Skin epidermis (tissue), 12 donors: ENCODE results near the gene PLLP.
A peak's percentile ranks its signal among the peaks of the same experiment; 100 is the strongest.

Experiments used
- H3K27ac ChIP-seq, 21 experiments: fragments of 200-600 bp; sonication (generic) in 11 of 21; one replicate each; pipeline ENCODE4 v1.5.0; 2020; ENCODE audit warnings: mild to moderate bottlenecking in 3 of 21, inconsistent platforms in 2 of 21, moderate library complexity in 2 of 21
- H3K4me3 ChIP-seq, 7 experiments: fragments of 200-600 bp; sonication (generic) in 2 of 7; one replicate each; pipeline ENCODE4 v1.5.0; 2020; ENCODE audit warnings: inconsistent platforms in 2 of 7, mild to moderate bottlenecking in 2 of 7, moderate library complexity in 1 of 7

The PLLP gene

DNA sequence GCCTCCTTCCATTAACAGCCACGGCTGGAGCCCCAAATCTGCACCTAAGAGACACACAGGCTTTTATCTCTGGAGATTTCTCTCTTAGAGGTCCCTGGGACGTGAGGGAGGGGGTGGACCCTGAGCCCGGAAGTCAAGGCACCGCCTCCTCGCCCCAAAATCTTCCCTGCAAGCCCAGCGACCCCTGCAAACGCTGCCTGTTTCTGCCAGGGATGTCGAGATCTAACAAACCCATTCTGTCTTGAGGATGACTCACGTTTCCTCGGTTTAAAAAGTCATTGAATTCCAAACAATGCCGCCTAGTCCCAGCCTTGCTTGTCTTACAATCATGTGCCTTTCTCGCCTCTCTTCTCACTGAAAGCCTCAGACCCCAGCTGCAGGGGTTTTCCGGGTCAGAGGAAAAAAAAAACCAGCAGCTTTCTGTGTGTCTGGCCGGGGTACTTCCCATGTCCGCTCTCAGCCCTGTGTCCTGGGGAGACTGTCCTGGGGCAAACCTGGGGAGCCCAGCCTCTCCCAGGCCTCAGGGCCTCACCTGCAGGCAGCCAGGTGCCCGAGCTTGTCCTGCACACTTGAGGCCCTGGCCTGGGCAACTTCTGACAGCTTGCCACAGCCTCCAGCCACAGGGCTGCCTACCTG, 24.1 kb downstream of the PLLP start:
- Histone ChIP-seq H3K27ac (peak overlapping the region in 20 of 21 experiments; percentile 10 to 82 (median 68)), H3K4me3 (no peak overlapping the region)

GRCh38 chr16:57258910-57259475, 25.5 kb downstream of the PLLP start:
- Histone ChIP-seq H3K4me3 (no peak overlapping the region), H3K27ac (peak overlapping the region in 1 of 21 experiments; percentile 45)

- no peak overlapping the region for H3K27ac ChIP-seq
These were observed 26.1 kb downstream of the PLLP start for GRCh38 chr16:57258226-57258909.

DNA sequence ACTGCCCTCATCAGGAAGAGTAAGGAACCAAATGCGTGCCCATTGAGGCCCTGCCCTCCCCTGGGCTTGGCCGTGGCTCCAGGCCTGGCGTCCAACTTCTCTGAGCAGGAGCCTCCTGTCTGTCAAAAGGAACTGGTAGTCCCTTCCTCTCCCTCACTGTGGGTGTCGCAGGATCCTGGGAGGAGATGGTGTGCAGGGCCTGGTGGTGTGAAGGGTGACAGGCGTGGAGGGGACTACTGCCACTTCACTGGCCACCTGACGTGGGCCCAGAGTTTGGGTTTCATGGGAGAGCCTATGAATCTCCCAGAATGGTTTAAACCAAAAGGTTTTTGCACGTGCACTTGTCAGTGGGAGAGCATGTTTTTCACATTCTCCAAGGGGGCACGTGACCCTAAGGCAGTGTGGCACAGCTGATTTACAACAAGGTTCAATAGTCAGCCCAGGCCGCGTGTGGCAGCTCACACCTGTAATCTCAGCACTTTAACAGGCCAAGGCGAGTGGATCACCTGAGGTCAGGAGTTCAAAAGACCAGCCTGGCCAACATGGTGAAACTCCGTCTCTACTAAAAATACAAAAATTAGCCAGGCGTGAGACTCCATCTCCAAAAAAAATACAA, 26.9 kb downstream of the PLLP start:
- Histone ChIP-seq H3K27ac (no peak overlapping the region), H3K4me3 (no peak overlapping the region)

More at GRCh38 chr16:57258226-57258909, 26.1 kb downstream of the PLLP start:
- no peak overlapping the region for H3K4me3 ChIP-seq

- Histone ChIP-seq H3K27ac (peak overlapping the region in 4 of 21 experiments; percentile 9 to 54 (median 38)), H3K4me3 (no peak overlapping the region)
These were observed 27.7 kb downstream of the PLLP start for GRCh38 chr16:57256601-57257395.

DNA sequence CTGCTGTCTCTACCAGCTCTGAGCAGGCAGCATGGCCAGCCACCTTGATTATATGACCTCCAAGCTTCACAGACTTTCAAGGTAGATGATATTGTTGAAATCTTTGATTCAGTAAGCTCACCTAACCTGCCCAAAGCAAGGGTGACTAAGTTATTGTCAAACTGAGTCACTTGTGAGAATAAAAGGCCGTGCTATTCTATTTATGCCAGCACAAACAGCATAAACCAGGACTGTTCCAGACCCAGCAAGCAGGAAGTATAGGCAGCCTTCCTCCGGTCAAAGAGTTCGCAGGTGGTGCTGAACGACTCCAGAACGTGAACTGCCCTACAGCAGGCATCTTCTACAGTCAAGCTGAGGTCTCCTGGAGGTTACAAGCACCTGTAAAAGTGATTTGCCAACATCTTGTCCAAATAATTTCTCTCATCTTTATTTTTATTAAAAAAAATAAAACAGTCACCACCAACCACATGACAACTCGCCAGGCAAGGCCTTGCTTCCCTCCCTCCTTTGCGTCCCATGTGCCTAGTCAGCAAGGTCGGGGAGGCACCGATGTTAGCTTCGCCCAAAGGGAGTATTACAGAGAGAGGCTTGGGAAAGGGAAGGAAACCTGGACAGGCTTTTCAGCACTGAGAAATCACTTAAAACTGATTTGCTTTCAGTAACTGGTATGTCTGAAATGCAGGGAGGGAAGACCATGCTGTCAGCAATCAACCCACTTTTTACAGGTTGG, 28.6 kb downstream of the PLLP start:
- H3K27ac ChIP-seq: peak overlapping the region in 6 of 21 experiments; percentile 7 to 54 (median 26)
- H3K4me3 ChIP-seq: no peak overlapping the region

DNA sequence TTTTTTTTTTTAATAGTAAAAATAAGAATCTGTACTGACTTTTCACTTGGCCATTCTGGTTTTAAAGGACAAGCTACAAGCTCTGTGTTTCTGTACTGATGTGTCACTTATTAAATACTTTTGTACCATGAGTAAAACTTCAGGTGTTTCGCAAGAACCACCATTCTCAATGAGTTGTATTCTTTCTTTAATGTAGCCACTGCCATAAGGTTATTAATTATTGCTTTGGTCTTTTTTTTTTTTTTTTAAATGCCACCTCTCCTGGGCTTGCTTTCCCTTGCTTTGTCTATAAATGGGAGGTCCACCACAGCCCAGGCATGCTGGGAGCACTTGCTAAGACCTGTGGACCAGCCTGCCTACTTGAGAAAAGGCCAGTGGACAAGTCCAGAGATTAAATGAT, 31.0 kb downstream of the PLLP start:
- Histone ChIP-seq H3K4me3 (no peak overlapping the region), H3K27ac (no peak overlapping the region)

DNA sequence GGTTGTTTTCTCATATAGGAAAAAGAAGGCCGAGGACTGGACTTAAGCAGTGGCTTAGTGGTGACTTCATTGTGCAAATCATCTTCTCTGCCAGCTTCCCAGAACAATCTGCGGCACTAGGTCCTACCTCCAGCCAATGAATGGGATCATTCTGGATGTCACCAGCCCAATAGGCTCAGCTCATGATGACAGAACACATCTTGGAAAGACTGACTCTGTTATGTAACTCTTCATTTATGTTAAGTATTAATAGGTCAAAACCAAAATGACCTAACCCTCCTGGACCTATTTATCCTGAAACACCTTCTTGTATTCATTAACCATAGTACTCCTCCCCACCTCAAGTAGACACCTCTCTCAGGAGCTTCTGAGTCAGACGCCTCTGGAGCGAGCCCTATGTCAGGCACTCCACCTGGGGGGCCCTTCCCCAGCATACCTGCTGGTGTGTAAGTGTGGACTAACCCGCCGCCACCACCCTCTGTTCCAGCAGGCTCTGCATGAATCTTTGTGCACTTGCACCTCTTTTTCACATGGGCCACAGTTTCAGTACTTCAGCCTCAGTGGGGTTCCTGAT, 32.2 kb downstream of the PLLP start:
- no peak overlapping the region for H3K4me3 ChIP-seq
- no peak overlapping the region for H3K27ac ChIP-seq

DNA sequence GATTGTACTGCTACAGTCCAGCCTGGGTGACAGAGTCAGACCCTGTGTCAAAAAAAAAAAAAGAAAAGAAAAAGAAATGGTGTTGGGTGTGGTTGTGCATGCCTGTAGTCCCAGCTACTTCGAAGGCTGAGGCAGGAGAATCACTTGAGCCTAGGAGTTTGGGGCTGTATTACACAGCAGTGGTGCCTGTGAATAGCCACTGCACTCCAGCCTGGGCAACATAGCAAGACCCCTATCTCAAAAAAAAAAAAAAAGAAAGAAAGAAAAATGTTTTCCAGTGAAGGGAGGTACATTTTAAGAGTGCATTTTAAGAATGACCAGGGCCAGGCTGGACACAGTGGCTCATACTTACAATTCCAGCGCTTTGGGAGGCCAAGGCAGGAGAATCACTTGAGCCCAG, 33.1 kb downstream of the PLLP start:
- Histone ChIP-seq H3K27ac (no peak overlapping the region), H3K4me3 (no peak overlapping the region)

DNA sequence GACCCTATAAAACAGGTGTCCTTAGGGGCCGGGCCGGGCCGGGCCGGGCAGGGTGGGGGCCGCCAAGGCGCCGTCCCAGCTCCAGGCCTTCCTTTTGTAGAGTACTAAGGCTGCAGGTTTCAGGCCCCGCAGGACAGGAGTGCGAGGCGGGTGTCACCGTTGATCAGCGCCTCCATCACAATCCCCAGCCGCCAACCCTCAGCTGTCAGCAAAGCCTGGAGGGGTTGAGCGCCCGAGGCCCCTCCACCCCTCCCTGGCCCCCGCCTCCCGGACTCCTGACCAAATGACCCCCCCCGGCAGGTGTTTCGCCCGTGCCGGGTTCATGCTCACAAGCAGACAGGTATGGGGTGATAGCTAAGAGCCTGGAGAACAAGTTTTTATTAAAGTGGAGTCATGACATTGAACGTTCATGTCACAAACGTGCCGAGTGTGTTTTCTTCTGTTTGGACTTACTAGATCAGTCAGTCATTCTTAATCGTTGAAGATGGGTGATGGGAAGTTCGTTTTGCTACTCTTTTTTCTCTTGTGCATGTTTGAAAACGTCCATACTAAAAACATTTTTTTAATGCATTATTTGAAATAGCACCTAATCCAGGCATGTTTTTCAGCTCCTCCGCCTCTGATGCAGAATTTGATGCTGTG, 38.9 kb downstream of the PLLP start:
- Histone ChIP-seq H3K27ac (peak overlapping the region; percentile 49 to 97 (median 90)), H3K4me3 (peak overlapping the region; percentile 49 to 69 (median 66))

GRCh38 chr16:57244767-57245471, 39.6 kb downstream of the PLLP start, which contains the start of gene ARL2BP:
Gene ARL2BP (plus strand): TSS chr16:57245259. CDS start chr16:57245368, 109 bp downstream.
- Histone ChIP-seq H3K27ac (peak within 1 kb of the TSS; percentile 49 to 97 (median 90)), H3K4me3 (peak within 1 kb of the TSS; percentile 49 to 69 (median 66))

GRCh38 chr16:57244463-57244766, 40.1 kb downstream of the PLLP start:
- peak overlapping the region in 20 of 21 experiments; percentile 48 to 97 (median 90) for H3K27ac ChIP-seq
- peak overlapping the region; percentile 49 to 69 (median 66) for H3K4me3 ChIP-seq

DNA sequence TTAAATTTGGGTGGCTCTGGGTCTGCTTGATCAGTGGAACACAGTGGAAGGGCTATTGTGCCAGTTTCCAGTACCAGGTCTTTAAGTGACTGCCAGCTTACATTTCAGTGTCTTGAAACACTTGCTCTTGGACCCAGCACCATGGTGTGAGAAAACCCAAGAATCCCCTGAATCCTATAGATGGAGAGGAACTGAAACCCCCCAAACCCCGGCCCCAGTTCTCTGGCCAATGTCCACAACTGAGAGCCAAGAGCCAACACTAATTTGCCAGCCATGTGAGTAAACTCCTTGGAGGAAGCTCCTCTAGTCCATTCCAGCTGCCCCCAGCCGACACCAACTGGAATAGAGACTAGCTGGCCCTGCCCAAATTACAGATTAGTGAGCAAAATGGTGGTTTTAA, 41.8 kb downstream of the PLLP start:
- no peak overlapping the region for H3K4me3 ChIP-seq
- no peak overlapping the region for H3K27ac ChIP-seq

- H3K4me3 ChIP-seq: no peak overlapping the region
- no peak overlapping the region for H3K27ac ChIP-seq
These were observed 43.6 kb downstream of the PLLP start for GRCh38 chr16:57240851-57241250.

- Histone ChIP-seq H3K27ac (no peak overlapping the region), H3K4me3 (no peak overlapping the region)
These were observed 45.4 kb downstream of the PLLP start for GRCh38 chr16:57239107-57239506.

DNA sequence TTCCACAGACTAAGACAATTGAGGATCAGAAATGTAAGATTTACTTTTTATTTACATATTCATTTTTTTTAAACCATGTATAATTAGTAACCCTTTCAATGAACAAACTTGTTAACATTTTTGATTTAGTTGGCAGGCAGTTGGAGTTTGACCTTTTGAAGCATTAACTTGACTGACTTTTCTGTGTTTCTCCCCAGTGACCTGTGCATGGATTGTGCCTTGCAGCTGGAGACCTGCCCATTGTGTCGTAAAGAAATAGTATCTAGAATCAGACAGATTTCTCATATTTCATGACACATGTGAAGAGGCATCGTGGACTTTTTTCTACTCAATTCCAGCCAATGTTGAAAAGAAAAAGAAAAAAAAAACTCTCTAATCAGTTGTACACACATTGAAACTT, 45.8 kb downstream of the PLLP start:
- no peak overlapping the region for H3K27ac ChIP-seq
- no peak overlapping the region for H3K4me3 ChIP-seq

- no peak overlapping the region for H3K4me3 ChIP-seq
- H3K27ac ChIP-seq: no peak overlapping the region
These were observed 48.5 kb downstream of the PLLP start for GRCh38 chr16:57236022-57236350.
